Cardiac fibroblast (primary cell): Measurements from ENCODE around the gene MED19.
A peak's percentile ranks its signal among the peaks of the same experiment; 100 is the strongest.

Experiments
- DNase-seq, 2 donors: peaks; one replicate each; pipeline versions ENCODE4 v3.0.0 to v3.0.0-alpha.2; 2010; ENCODE audit warnings: low read depth in 2 of 2
- H3K4me3 ChIP-seq, 2 donors: replicated peaks in 1 of 2; 1 replicate in 1 of 2; 2 replicates in 1 of 2; pipeline ENCODE4 v1.5.1; 2011; ENCODE audit warnings: low read depth in 2 of 2, low read length in 2 of 2, mild to moderate bottlenecking in 2 of 2, moderate library complexity in 1 of 2
- TF ChIP-seq, protein P1 (sequence below): IDR thresholded peaks from one replicate; pipeline ENCODE4 v1.5.1; 2011; ENCODE audit warnings: low read depth, mild to moderate bottlenecking, low read length, inconsistent platforms

Gene MED19

DNA sequence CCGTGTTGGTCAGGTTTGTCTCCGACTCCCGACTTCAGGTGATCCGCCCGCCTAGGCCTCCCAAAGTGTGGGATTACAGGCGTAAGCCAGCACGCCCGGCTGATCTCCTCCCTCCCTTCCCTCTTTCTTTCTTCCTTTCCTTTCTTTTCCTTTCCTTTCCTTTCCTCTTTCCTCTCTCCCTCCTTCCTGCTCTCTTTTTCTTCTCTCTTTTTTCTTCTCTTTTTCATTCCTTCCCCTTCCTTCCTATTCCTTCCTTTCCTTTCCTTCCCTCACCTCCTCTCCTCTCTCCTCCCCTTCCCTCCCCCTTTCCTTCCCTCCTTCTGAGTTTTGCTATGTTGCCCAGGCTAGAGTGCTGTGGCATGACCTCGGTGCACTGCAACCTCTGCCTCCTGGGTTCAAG, 48.0 kb downstream of the MED19 start:
- no peak for DNase-seq
- TF ChIP-seq, protein P1, sequence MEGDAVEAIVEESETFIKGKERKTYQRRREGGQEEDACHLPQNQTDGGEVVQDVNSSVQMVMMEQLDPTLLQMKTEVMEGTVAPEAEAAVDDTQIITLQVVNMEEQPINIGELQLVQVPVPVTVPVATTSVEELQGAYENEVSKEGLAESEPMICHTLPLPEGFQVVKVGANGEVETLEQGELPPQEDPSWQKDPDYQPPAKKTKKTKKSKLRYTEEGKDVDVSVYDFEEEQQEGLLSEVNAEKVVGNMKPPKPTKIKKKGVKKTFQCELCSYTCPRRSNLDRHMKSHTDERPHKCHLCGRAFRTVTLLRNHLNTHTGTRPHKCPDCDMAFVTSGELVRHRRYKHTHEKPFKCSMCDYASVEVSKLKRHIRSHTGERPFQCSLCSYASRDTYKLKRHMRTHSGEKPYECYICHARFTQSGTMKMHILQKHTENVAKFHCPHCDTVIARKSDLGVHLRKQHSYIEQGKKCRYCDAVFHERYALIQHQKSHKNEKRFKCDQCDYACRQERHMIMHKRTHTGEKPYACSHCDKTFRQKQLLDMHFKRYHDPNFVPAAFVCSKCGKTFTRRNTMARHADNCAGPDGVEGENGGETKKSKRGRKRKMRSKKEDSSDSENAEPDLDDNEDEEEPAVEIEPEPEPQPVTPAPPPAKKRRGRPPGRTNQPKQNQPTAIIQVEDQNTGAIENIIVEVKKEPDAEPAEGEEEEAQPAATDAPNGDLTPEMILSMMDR, result no peak
- H3K4me3 ChIP-seq, result no peak overlapping the region

DNA sequence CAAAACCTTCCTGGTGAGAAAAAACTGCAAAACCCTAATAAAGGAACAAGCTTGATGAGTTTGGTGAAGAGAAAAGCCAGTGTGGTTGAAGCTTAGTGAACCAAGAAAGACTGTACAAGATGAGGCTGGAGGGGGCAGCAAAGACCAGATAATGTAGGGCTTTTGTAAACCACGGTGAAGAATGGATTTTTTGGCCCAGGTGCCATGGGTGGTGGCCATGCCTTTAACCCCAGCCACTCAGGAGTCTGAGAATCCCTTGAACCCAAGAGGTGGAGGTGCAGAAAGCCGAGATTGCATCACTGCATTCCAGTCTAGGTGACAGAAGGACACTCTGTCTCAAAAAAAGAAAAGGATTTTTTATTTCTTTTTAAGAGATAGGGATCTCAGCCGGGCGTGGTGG, 49.1 kb downstream of the MED19 start:
- DNase-seq, result no peak
- no peak overlapping the region for H3K4me3 ChIP-seq
- TF ChIP-seq, protein P1, result no peak

DNA sequence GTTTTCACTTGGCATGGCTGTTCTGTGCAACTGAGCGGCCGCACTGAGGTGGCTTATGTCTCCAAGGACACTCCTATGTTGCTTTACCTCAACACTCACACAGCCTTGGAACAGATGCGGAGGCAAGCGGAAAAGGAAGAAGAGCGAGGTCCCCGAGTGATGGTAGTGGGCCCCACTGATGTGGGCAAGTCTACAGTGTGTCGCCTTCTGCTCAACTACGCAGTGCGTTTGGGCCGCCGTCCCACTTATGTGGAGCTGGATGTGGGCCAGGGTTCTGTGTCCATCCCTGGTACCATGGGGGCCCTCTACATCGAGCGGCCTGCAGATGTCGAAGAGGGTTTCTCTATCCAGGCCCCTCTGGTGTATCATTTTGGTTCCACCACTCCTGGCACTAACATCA, 52.3 kb downstream of the MED19 start:
- H3K4me3 ChIP-seq, result no peak overlapping the region
- TF ChIP-seq, protein P1, result no peak
- DNase-seq, result no peak

DNA sequence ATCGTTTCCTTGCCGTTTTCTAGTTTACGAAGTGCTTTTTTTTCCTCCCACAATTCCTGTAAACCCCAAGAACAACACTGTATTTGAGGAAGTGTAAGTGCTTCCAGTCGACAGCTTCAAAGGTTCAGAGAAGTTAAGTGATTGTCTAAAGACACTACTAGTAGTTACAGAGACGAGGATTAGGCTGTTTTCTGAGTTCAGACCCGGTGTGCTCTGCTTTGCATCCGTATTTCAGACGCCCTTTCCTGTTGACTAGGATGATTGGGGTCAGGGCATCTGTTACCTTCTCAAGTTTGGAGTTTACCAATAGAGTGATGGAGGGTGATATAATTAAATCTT, 54.0 kb downstream of the MED19 start:
- peak overlapping the region; percentile 65 to 88 for H3K4me3 ChIP-seq
- TF ChIP-seq, protein P1, result no peak
- DNase-seq, result no peak

DNA sequence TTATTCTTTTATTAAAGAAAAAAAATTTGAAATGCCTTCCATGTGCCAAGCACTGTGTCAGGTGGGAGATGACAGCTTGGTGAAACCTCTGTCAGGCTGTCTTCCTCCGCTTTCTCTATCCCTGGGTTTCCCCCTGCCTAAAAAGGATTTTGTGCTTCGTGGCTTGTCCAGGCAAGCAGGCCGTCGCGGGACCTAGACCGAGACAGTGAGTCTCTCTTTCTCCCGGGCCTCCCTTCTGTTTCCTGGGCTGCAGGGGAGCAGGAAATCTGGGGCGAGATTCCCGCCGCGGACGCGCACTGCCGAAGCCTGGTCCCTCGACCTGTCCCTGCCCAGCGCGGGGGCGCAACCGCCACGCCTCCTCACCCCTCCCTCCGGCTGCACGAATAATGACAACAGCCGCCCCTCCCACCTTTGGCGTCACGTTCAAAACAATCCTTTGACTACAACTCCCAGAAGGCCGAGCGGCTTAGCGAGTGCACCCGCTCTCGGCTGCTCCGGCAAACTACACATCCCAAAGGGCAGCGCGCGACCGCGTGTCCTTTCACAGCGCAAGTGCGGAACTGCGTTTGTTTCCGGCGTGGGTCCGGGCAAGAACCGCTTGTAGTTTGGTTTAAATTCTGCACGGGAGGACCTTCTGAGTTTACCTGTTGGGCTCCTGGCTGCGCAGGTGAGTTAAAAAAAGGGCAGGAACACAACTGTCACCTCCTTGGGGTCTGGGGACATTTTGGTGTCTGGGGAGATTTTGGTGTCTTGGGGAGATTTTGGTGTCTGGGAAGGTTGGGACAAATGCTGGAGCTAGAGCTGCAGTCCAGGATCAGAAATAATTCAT, 54.6 kb downstream of the MED19 start, which contains the start of gene CLP1:
Gene CLP1 (plus strand): TSS at position 569 of the 829 bp plus-strand sequence. CDS start 1,715 bp downstream, outside the sequence.
- peak; percentile 99 for DNase-seq
- H3K4me3 ChIP-seq, result peak within 1 kb of the TSS; percentile 65 to 88
- TF ChIP-seq, protein P1, result no peak

DNA sequence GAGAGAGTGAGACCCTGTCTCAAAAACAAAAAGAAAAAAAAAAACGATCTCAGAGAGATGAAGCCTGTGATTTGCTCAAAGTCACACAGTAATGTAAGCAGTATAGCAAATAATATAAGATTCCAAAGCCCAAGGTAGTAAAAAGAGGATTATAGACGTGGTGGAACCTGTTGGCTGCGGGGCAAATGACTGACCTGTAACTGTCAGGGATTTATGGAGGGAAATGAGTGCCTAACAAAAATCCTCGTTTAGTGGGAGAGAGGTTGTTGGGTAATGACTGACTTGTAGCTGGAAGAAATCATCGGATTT, 55.2 kb downstream of the MED19 start:
- DNase-seq, result no peak
- TF ChIP-seq, protein P1, result no peak
- H3K4me3 ChIP-seq, result peak overlapping the region in 1 of 2 donors; percentile 65
